HG02623 (cell line): Measurements from ENCODE around the gene SRP14.

ENCODE experiments used
- ATAC-seq: cut with Tn5 transposase; IDR thresholded peaks from one replicate; pipeline ENCODE4 v1.9.1; 2021; ENCODE audit warnings: moderate library complexity; ENCODE audit not compliant: unreplicated experiment

SRP14 gene

DNA sequence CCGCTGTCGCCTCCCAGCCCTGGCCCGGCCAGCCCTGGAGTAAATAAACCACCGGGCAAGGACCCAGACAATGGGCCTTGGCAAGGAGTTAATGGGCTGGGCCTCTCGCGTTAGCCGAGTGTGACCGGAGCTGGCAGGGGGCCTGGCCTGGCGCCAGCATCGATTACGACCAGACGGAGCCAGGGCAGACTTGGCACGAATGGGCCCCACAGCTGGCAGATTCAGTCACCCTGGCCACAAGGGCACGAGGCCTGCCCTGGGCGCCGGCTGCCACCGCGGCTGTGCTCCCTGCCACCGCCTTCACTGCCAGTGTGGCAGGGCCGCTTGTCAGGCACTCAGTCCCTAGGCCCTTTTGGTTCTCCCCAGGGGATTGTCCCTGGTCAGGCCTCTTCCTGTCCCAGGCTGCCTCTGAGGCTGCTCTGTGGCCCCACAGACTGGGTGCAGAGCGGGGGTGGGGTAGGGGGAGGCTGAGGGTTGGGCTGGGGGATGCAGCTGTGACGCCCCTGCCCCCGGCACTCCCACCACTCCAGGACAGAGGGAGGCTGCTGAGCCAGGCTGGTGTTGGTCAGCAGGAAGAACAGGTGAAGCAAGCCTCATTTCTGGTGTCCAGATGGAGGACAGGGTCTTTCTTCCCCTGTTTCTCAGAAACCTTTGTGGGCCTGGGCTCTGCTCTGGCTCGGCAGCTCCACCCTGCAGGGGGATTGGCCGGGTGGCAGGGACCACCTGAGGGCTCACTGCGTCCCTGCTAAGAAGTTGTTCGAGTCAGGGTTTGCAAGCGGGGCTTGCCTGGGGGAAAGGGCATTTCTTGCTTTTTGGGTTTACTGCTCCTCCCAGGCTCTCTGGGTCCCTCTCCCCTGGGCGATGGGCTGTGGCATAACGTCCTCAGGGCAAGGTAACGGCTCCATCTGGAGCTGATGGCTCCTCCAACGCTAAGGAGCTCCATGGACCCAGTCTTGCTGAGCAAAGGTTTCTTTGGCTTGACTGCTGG lies 30.5 kb upstream of the SRP14 start:
- peak; percentile 53 for ATAC-seq

DNA sequence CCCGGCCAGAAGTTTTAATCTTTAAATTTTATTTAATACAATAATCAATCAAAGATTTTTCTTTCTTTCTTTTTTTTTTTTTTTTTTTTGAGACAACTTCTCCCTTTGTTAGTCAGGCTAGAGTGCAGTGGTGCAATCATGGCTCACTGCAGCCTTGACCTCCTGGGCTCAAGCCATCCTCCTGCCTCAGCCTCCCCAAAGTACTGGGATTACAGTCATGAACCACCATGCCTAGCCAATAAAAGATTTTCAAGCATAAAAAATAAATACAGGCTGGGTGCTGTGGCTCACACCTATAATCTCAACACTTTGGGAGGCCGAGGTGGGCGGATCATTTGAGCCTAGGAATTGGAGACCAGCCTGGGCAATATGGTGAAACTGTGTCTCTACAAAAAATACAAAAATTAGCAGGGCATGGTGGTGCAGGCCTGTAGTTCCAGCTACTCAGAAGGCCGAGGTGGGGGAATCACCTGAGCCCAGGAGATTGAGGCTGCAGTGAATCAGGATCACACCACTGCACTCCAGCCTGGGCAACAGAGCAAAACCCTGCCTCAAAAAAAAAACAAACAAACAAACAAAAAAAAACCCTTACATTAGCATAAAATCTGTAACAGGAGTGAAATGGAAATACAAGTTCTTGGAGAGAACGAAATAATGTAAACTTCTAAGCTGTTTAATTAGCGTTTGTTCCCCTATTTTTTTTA lies 29.1 kb upstream of the SRP14 start:
- ATAC-seq = no peak

DNA sequence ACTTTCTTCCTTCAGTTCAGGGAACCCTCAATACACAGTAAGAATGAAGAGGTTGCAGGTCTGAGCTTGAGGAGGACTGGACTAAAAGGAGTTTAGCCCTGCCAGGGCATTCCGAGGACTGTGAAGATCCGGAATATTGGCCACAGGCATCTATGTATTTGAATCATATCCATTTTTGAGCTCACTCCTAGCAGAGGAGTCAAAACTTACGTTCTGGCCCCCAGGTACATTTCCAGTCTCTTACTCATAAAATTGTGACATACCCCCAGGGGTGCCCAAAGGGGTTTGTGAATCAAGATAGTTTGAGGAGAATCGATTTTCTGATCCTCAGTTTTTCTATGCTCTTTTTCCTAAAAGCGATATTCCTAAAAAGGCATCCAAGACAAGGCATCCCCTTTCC lies 27.6 kb upstream of the SRP14 start:
- ATAC-seq = no peak

DNA sequence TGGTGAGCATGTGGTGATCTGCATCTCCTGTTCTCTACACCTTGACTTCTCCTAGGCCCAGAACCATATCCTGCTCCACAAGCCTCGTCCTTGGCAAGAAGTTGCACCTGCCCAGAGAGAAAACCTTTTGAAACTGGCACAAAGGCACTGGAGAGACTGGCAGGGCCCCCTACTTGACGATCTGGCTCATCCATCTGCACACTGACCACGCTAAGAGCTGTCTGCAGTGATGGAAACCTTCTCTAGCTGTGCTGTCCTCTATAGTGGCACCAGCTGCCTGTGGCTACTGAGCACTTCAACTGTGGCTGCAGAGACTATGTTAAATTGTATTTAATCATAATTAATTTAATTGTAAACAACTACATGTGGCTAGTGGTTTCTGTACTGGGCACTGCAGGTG lies 26.2 kb upstream of the SRP14 start:
- ATAC-seq = no peak

DNA sequence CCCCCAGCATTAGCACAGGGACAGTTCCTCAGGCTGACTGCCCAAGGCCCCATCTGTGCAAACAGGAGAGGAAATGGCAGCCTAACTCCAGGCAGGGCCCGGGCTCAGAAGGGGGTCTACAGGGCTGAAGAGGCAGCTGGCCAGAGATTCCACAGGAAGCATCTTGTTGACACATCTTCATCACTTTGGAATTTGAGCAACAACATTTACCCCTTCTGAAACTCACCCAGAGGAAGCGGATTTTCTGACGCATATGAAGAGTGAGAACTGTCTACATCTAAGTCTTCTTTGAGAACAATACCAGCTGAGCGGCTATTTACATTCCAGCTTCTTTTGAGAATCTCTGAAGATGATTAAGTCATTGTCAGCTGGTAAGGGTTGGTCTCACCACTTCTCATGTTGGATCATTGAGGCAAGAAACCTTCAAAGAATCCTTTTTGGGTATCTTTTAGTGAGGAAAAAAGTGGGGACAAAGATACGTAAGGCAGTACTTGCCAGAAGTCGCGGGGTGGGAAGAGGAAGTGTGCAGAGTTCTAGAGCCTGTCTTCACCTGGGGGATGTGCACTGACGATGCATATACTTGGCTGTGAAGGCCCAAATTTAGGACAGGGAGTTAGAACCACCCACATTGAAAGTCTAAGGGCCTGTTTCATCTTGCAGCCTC lies 25.4 kb upstream of the SRP14 start:
- peak; percentile 52 for ATAC-seq

DNA sequence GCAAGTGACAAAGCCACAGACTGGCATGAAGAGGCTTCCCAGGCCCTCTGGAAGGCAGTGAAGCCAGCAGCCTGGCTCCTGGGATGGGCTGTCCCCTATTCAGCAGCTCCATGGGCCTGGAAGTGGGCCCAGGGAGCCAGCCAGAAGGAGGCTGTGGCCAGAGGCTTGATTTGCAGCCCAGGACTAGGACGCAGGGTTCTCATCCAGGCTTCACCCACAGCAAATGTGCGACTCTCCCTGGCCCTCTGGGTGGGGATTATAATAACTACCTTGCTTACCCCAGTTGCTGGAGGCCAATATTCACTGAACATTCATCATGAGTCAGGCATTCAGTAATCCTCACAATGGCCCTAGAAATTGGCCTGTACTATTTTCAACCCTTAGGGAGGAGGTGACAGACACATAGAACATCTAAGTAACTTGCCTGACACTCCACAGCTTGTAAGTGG lies 24.6 kb upstream of the SRP14 start:
- ATAC-seq = no peak

DNA sequence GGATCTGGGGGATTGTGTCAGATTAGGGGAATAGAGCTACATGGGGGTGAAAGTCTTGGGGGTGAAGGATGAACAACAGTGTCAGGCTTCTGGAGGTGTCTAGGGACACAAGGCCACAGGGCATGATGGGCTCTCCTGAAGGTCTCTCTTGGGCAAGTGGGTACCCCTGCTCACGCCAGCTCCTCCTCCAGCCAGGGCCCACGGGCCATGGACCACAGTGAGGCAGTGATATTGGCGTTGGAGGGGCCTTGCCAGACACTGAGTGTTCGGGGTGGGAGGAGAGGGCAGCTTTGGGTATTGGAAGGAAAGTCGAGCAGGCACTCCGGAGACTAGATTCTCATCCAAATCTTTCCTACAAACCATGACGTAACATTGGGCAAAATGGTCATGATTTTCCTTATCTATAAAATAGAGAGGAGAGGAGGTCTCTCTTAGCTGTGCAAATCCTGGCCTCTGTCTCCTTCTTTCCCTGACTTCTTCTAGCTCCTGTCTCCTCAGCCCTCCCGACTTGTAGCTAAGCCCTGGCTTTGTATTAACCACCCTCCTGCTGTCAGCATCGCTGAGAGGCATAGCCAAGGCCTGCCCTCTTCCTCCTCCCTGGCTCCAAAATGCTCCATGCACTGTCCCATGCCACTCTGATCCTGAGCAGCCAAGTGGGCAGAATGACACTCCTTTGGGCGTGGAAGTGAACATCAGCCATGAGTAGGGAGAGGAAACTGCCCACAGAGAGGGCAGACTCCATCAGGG lies 24.0 kb upstream of the SRP14 start:
- no peak for ATAC-seq

DNA sequence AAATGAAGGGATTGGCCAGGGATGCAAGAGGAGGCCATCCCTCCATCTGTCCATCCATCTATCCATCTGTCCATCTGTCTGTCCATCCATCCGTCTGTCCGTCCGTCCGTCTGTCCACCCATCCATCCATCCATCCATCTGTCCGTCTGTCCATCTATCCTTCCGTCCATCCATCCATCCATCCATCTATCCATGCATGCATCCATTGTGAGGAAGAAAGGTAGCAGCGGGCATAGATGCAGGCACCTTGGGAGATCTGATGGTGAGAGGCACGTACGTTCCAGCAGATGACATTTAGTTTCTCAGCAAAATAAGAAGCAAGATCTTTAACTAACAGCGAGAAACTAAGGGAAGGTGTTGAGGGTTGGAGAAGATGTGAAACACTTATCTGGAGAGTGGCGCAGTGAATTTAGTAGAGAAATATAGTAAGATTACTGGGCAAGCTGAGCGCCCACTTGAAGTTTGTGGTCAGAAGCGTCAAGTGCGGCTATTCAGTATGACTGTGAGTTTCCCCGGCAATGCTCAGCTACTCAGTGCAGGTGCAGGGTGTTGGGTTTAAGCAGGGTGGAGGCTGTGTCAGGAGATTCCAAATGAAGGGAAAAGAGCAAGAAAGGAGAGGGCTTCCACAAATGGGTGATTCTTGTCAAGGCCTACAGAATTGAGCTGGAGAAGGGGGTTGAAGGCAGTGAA lies 22.4 kb upstream of the SRP14 start:
- no peak for ATAC-seq

DNA sequence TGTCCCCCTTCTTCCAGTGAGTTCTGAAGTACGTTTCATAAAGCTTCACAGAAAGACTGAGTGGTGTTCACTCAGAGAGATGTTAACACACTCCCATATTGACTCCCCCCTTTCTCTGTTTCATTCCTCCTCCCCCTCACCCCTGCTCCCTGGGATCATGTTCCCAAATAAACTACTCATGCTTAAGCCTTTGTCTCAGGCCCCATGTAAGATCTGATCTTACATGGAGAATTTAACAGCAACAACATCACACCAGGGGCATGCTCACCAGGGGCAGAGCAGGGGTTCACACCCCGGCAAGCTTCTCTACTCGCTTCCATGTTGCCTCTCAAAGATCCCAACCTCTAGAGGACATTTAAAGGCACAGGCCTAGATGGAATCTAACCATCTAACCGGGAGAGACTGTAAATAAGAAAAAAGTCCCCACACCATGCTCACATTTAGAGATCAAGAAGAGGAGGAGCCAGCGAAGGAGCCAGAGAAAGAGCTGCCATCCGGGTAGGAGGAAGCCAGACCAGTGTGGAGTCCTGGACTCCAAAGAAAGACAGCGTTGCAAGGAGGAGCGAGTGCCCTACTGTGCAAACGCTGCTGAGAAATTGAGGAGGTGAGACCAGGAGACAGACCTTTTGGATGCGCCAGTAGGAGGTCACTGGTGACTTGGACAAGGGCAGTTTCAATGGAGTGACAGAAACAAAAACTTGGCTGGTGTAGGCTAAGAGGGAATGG lies 21.4 kb upstream of the SRP14 start:
- ATAC-seq = no peak

DNA sequence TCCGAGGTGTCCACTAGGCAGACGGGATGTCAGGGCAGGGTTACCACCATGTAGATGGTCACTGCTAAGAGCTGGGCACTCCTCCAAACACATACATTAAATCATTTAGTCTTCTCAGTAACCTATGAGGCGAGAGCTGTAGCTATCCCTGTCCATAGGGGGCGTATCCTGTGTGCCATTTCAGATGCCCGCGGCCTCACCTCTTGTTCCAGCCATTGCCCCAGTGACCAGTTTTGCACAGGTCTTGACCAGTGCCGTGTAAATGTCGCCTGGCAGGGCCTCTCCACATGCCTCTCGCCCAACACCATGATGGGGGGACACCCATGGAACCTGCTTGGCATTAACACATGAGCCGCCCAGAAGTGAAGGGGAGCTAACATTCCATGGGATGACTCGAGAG lies 20.8 kb upstream of the SRP14 start:
- ATAC-seq = no peak

DNA sequence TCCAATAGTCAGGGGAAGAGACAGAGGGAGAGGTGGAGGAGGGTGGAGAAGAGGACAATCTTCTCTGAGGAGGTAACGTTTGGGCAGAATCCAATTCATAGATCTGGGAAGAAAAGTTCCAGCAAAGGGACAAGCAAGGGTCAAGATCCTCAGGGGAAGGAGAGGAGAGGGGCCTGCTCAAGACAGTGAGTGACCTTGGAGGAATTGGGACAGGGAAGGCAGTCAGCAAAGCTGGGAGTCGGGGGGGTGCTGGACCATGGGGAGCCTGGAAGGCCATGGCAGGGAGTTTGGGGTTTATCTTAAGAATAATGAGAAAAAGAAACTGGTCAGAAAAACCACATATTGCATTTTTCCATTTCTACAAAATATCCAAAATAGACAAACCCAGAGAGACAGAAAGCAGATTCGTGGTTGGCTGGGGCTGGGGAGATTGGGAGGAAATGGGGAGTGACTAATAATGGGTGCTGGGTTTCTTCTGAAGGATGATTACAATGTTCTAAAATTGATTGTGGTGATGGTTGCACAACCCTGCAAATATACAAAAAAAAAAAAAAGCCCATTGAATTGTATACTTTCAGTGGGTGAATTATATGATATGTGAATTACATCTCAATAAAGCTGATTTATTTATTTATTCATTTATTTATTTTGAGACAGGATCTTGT lies 19.6 kb upstream of the SRP14 start:
- ATAC-seq = no peak

DNA sequence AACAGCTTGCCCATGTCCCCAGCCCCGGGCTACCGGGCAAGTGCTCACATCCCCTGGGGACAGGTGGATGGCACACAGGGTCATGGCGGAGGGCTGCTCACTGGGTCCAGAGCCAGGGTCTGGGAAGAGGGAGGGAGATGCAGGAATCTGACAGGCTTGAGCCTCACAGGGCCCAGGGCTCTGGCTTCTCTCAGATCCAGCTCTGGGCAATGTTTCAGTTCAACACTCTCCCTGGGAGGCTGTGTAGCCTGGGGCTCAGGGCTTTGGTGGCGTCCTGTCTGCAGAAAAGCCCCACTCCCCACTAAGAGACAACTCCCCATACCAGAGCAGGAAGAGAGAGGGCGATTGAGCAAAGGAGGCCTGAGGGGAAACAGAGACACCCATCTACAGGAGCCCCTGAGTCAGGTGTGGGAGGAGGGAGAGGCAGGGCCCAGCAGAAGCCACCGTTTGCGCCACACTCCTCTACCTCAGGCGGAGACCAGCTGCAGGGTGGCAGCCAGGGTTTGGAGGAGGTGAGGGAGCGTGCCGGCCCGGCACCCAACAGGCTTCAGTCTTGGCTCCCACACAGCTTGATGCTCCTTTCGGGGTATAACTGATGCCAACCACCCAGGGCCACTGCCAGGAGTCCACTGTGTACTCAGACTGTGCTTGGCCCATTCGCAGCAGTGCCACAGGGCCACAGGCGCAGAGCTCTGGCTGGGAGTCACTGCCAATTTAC lies 16.8 kb upstream of the SRP14 start:
- no peak for ATAC-seq

DNA sequence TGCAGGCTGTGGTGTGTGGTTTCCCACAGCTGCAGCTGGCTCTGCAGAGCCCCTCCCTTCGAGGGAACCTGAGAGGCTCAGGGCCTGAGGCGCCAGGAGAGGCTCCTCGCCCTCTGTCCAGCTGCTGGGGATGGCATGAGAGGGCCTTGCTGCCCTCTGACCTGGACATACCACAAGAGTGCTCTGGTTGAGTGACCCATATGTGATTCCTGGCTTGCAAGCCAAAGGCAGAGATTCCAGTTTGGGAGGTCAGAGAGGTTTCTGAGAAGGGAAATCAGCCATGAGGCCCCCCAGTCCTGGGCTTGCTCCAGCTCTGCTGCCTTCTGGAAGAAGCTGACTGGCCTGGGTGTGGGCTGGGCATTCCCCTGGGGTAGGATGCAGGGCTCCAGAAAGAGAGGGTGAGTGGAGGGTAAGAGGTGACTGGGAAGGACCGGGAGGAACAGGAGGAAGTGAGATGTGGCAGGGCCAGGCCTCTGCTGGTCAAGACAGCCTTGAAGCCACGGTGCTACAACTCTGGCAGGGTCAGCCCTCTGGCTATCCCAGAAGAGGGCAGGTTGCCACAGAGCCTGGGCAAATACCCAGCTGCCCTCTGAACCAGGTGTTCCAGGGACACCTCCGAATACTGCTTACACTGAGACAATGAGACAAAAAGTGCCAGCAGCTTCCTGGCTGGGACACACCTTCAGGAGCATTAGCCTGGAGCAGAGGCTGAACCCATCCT lies 16.0 kb upstream of the SRP14 start:
- ATAC-seq = peak; percentile 78

DNA sequence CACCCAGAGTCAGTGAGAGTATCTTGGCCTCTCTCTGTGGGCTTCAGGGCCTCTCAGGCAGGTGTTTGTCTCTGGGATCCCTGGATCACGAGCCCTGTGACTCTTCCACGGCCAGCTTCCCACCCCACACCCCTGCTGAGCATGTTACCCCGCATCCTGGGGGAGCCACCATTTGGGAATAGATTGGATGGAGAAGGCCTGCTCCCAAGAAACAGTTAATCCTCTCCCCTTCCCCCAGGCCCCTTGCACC lies 15.5 kb upstream of the SRP14 start:
- ATAC-seq = peak; percentile 51

DNA sequence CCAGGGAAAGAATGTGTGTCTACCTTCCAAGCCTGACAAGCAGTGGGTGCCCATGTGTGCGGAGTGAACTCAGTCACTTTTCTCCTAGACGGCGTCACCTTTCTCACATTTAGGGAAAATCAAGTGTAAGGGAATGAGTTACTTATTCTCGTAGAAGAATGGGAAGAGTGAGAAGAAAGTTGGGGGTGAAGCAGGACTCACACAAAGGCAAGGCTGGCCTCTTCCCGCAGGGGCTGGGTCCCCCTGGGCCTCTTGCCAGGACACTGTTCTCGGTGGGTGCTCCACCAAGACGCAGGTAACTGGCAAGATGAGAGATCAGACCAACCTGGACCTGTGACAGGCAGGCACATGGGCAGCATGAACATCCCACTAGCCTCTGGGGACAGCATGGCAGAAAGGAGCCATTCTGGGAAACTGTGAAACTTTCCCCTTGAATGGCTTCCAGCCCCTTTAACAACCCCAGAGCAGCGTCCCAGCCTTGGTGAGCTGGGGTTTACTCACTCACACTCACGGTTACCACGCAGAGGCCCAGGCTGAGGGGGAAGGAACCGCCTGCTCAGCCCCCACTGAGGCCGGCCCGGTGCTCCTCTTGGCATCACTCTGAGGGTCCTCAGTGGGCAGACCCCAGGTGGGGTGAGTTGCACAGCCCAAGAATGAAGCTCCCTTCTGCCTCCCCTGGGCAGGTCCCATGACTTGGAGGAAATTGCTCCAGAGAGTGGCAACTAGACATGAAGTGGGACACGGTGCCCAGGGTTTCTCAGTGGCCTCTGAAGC lies 15.0 kb upstream of the SRP14 start:
- ATAC-seq = peak; percentile 34

DNA sequence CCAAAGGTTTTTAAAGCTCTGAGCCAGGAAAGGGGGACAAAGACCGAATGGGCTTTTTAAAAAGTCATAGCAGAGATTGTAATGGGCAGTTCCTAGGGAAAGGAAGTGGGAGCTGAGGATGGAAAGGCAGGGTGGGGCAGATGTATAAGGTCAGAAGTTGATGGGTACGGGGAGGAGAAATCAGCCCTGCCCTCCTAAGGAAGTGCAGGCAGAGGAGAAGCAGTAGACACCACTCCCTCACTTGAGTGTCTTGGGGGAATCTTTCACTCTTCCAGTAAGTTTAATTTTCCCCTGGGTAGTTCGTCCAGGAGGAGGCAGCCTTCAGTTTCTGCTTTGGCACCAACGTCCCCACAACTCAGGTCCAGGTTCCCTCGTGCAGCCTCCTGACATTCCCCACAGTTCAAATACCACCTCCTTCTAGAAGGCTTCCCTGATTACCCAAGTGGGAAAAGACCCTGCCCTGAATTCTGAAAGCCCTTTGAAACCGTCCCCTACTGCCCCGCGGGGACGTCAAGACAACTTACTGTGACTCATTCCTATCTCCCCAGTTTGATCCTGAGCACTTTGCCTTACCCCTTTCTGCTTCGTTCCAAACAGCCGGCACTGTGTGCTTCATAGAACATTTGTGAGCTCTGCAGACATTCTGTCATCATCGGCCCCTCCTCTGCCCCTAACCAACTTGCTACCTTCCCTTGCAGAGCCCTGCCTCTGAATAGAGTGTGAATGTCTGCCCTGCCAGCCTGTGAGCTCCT lies 14.3 kb upstream of the SRP14 start:
- no peak for ATAC-seq

DNA sequence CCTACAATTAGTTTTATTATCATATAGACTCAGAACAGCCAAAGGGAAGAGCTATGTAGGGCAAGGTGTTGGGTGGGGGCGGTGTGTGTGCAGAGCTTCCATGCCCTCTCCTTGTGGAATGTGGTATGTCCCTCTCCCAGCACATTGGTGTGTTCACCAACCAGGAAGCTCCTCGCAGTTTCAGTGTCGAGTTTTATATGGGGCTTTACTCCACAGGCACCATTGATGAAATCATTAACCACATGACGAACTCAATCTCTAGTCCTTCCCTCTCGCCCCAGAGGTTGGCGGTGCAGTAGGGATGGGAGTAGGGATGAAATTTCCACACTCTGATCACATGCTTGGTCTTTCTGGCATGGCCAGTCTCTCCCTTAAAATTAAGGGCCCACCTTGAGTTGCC lies 13.6 kb upstream of the SRP14 start:
- ATAC-seq = no peak
